Mammary epithelial cell (primary cell): ENCODE results near the gene HTT.

ENCODE experiments used
- EZH2 ChIP-seq: IDR thresholded peaks from 2 replicates; pipeline ENCODE4 v1.6.1; 2012; ENCODE audit warnings: low read length, inconsistent platforms, borderline replicate concordance
- TF ChIP-seq, protein P1 (sequence below), 2 donors: IDR thresholded peaks in 1 of 2; conservative IDR thresholded peaks in 1 of 2; 2 replicates each; pipeline ENCODE4 v1.5.1; 2011 to 2012; ENCODE audit warnings: inconsistent platforms in 2 of 2, low read length in 2 of 2, mild to moderate bottlenecking in 2 of 2, control low read depth in 1 of 2, low read depth in 1 of 2; ENCODE audit not compliant: insufficient read depth in 1 of 2; ENCODE audit errors: extremely low read depth in 1 of 2

DNA sequence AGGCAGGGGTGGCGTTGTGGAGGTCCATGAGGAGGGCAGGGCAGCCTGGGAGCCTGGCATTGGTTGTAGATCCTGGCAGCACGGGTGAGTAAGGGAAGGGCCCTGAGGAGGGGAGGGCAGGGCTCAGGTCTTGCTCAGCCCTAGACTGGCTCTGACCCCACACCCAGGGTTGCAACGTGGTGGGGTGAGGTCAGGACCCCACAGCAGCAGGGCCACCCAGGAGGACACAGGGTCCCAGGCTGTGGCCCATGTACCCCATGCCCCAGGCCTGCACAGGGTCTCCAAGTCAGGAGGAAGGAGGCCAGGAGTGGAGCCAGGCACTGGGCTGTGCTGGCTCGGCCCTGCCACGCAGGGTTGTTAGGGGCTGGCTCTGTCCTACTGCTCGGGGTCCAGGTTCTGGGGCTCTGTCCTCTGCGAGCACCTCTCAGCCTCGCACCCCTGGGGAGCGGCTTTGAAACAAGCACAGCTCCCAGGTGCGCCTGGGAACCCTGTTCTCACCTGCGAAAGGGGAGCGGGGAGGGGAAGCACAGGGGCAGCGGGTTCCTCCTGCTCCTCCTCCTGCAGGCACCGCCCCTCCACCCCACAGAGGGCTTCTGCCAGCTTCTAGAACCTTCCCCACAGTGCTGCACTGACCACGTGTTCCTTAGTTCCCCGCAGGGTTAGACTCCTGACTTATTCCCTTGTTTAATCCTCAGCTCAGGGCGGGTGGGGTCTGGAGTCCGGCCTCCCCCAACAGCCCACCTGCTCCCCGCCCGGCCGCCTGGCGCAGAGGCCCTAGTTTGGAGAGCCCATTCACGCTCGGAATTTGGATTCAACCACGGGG lies 194.8 kb downstream of the HTT start:
- TF ChIP-seq, protein P1, sequence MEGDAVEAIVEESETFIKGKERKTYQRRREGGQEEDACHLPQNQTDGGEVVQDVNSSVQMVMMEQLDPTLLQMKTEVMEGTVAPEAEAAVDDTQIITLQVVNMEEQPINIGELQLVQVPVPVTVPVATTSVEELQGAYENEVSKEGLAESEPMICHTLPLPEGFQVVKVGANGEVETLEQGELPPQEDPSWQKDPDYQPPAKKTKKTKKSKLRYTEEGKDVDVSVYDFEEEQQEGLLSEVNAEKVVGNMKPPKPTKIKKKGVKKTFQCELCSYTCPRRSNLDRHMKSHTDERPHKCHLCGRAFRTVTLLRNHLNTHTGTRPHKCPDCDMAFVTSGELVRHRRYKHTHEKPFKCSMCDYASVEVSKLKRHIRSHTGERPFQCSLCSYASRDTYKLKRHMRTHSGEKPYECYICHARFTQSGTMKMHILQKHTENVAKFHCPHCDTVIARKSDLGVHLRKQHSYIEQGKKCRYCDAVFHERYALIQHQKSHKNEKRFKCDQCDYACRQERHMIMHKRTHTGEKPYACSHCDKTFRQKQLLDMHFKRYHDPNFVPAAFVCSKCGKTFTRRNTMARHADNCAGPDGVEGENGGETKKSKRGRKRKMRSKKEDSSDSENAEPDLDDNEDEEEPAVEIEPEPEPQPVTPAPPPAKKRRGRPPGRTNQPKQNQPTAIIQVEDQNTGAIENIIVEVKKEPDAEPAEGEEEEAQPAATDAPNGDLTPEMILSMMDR (conservative IDR thresholded peaks at IDR 0.05 in 1 of 2, IDR thresholded peaks at IDR 0.05 in 1 of 2; ENCODE audit: extremely low read depth in 1 of 2, insufficient read depth in 1 of 2, low read depth in 1 of 2, low read length in 2 of 2) = no peak
- TF ChIP-seq EZH2 = no peak
